Measurements from ENCODE around the gene PSMA5.
"Not testable (repeated sequence)": the region's sequence is repeated elsewhere in the genome, so short reads cannot be mapped to it uniquely, and the experiment has no call there.

The PSMA5 gene

GRCh38 chr1:109381573-109381972 lies 44.7 kb downstream of the PSMA5 start:
- in situ Hi-C loops (cut with HindIII; ENCODE audit: low pct_ligation_motif_present, low pct_unique_long_range_greater_than_20kb, low sequenced_read_pairs): loop anchor here (10.0 kb wide), 1 partner anchor 107 kb away; no protein-coding TSS in a partner anchor

GRCh38 chr1:109379907-109380306 lies 46.3 kb downstream of the PSMA5 start:
- in situ Hi-C loops (cut with HindIII; ENCODE audit: low pct_ligation_motif_present, low pct_unique_long_range_greater_than_20kb, low sequenced_read_pairs): loop anchor here (10.0 kb wide), 1 partner anchor 105 kb away; no protein-coding TSS in a partner anchor
- DNase-seq: no peak

More at GRCh38 chr1:109381573-109381972, 44.7 kb downstream of the PSMA5 start:
- no peak for DNase-seq

GRCh38 chr1:109379422-109379821 lies 46.8 kb downstream of the PSMA5 start:
- in situ Hi-C loops (cut with HindIII; ENCODE audit: low pct_ligation_motif_present, low pct_unique_long_range_greater_than_20kb, low sequenced_read_pairs): no loop called here
- no peak for DNase-seq

- DNase-seq: no peak
- in situ Hi-C loops (cut with HindIII; ENCODE audit: low pct_ligation_motif_present, low pct_unique_long_range_greater_than_20kb, low sequenced_read_pairs): no loop called here
These were observed 48.5 kb downstream of the PSMA5 start for GRCh38 chr1:109377698-109378097.

- DNase-seq; in situ Hi-C loops (cut with HindIII; ENCODE audit: low pct_ligation_motif_present, low pct_unique_long_range_greater_than_20kb, low sequenced_read_pairs): not testable (repeated sequence)
These were observed 52.6 kb downstream of the PSMA5 start for GRCh38 chr1:109373696-109374095.

DNA sequence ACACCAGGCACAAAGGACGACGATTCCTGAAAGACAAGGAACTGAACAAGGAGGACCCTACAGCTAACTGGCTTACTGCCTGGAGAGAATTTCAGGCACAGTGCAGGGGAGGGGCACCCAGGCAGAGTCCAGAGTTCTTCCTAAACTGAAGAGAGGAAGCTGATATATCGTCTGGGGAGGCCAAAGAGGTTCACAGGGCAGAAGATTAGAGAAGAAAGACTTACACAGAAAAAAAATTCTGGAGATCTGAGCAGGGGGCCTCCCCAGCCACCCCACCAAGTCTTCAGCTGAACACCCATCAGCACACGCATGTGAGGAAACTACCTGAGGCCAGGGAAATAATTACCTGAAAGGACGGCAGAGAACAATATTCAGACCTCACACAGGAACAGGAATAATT lies 53.1 kb downstream of the PSMA5 start:
- DNase-seq: no peak
- in situ Hi-C loops (cut with HindIII; ENCODE audit: low pct_ligation_motif_present, low pct_unique_long_range_greater_than_20kb, low sequenced_read_pairs): no loop called here

GRCh38 chr1:109372281-109372680 lies 54.0 kb downstream of the PSMA5 start:
- in situ Hi-C loops (cut with HindIII; ENCODE audit: low pct_ligation_motif_present, low pct_unique_long_range_greater_than_20kb, low sequenced_read_pairs): no loop called here
- DNase-seq: no peak

GRCh38 chr1:109371341-109371739 lies 54.9 kb downstream of the PSMA5 start:
- in situ Hi-C loops (cut with HindIII; ENCODE audit: low pct_ligation_motif_present, low pct_unique_long_range_greater_than_20kb, low sequenced_read_pairs): no loop called here
- DNase-seq: peak; percentile 27

- in situ Hi-C loops (cut with HindIII; ENCODE audit: low pct_ligation_motif_present, low pct_unique_long_range_greater_than_20kb, low sequenced_read_pairs): no loop called here
These were observed 55.4 kb downstream of the PSMA5 start for GRCh38 chr1:109370712-109371340.

DNA sequence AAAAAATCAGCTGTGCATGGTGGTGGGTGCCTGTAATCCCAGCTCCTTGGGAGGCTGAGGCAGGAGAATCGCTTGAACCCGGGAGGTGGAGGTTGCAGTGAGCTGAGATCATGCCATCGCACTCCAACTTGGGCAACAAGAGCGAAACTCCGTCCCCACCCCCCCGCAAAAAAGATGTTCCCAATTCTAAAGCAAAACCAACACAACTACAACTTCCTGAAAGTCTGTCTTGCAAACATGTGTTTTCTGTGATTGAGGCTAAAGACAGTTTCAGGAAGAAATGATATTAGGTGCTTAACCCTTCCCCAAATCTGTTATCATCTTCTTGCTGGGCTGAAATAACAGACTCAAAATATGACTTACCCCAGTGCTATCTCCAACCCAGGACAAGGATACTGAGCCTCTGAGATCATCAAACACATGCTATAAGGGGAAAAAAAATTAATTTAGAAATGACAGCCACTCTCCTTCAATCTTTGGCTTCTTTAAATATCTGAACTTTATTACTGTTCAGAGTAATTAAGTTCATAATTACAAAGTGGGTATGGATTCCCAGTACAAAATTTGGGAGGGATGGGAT lies 57.0 kb downstream of the PSMA5 start:
- in situ Hi-C loops (cut with HindIII; ENCODE audit: low pct_ligation_motif_present, low pct_unique_long_range_greater_than_20kb, low sequenced_read_pairs): no loop called here
- no peak for DNase-seq

More at GRCh38 chr1:109370712-109371340, 55.4 kb downstream of the PSMA5 start:
- DNase-seq: peak; percentile 87

- DNase-seq: no peak
These were observed 57.8 kb downstream of the PSMA5 start for GRCh38 chr1:109368464-109368863.

GRCh38 chr1:109367626-109368025 lies 58.6 kb downstream of the PSMA5 start:
- in situ Hi-C loops (cut with HindIII; ENCODE audit: low pct_ligation_motif_present, low pct_unique_long_range_greater_than_20kb, low sequenced_read_pairs): no loop called here
- DNase-seq: no peak

More at GRCh38 chr1:109368464-109368863, 57.8 kb downstream of the PSMA5 start:
- in situ Hi-C loops (cut with HindIII; ENCODE audit: low pct_ligation_motif_present, low pct_unique_long_range_greater_than_20kb, low sequenced_read_pairs): no loop called here

- in situ Hi-C loops (cut with HindIII; ENCODE audit: low pct_ligation_motif_present, low pct_unique_long_range_greater_than_20kb, low sequenced_read_pairs): no loop called here
- no peak for DNase-seq
These were observed 60.5 kb downstream of the PSMA5 start for GRCh38 chr1:109365642-109366204.

DNA sequence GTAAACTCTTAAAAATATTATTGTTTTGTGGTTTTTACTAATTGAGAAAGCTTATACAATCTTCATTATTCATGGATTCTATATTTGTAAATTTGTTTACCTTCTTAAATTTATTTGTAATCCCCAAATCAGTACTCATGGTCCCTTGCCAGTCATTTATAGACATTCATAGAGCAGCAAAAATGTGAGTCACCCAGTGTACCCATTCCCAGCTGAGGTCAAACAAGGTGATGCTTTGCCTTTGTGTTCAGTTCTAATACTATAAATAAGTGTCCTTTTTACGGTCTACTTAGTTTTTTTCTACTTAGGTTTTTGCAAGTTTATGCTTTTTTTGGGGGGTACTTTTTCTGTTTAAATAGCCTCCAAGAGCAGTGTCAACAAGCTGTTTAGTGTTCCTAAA lies 64.6 kb downstream of the PSMA5 start:
- in situ Hi-C loops (cut with HindIII; ENCODE audit: low pct_ligation_motif_present, low pct_unique_long_range_greater_than_20kb, low sequenced_read_pairs): no loop called here
- DNase-seq: no peak

GRCh38 chr1:109361069-109361468 lies 65.2 kb downstream of the PSMA5 start:
- in situ Hi-C loops (cut with HindIII; ENCODE audit: low pct_ligation_motif_present, low pct_unique_long_range_greater_than_20kb, low sequenced_read_pairs): no loop called here
- no peak for DNase-seq

- in situ Hi-C loops (cut with HindIII; ENCODE audit: low pct_ligation_motif_present, low pct_unique_long_range_greater_than_20kb, low sequenced_read_pairs): no loop called here
- no peak for DNase-seq
These were observed 68.6 kb downstream of the PSMA5 start for GRCh38 chr1:109357616-109358015.

DNA sequence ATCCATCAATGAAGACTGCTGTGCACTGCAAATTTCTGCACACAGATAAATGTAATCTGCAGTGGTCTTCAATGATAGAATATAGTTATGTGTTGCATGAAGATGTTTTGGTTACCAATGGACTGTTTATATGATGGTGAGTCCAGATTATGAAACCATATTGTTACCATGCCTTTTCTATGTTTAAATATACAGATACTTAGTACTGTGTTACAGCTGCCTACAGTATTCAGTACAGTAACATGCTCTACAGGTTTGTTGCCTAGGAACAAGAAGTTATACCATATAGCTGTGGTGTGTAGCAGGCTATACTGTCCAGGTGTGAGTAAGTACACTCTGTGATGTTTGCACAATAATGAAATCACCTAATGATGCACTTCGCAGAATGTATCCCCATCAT lies 69.3 kb downstream of the PSMA5 start:
- in situ Hi-C loops (cut with HindIII; ENCODE audit: low pct_ligation_motif_present, low pct_unique_long_range_greater_than_20kb, low sequenced_read_pairs): no loop called here
- no peak for DNase-seq

DNA sequence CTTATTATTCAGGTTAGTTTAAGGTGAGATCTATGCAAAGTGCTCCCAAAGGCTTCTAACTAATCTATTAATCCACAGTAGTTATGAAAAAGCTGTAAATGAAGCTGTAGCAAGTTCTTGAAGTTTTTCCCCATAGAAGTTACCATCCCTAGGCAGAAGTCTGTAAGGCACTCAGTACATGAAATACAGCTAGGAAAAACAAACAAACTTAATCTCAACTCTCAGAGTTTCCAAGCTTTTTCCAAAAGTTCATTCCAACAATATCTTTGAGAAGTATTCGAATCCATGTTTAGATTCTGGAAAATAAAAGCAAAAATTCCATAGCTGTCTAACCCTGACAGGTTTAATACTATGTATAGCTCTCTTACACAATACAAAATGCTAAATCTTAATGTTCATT lies 69.7 kb downstream of the PSMA5 start:
- in situ Hi-C loops (cut with HindIII; ENCODE audit: low pct_ligation_motif_present, low pct_unique_long_range_greater_than_20kb, low sequenced_read_pairs): no loop called here
- no peak for DNase-seq

- in situ Hi-C loops (cut with HindIII; ENCODE audit: low pct_ligation_motif_present, low pct_unique_long_range_greater_than_20kb, low sequenced_read_pairs): no loop called here
- DNase-seq: no peak
These were observed 71.3 kb downstream of the PSMA5 start for GRCh38 chr1:109354929-109355328.

DNA sequence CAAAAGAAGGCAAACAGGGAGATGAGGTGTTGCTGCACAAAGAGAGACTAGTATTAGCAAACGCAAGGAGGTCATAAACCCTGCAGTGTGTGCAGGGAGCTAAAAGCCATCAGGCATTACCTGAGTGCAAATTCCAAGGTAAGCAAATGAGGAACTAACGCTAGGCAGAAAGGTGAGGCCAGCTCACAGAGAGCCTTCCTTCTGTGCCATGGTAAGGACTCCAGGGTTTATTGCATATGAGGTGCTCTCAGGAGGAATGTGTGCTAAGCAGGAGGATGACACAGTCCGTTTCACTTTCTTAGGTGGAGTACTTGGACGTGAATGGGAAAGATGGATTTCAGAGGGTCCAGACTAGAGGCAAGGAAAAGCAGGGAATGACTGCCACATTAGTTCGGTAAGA lies 74.8 kb downstream of the PSMA5 start:
- in situ Hi-C loops (cut with HindIII; ENCODE audit: low pct_ligation_motif_present, low pct_unique_long_range_greater_than_20kb, low sequenced_read_pairs): no loop called here

More for the DNA sequence above, 74.8 kb downstream of the PSMA5 start:
- no peak for DNase-seq

Data from ACHN (cell line).